Measurements from ENCODE around the gene HPN.

The HPN gene

GRCh38 chr19:35031072-35031881 lies 10.2 kb upstream of the HPN start (continued):
- TF ChIP-seq ZBTB11 (tag by site-specific recombination; conservative IDR thresholded peaks at IDR 0.05; ENCODE audit: low read depth) (peak; percentile 95), KLF8 (tag by site-specific recombination; IDR thresholded peaks at IDR 0.05) (peak; percentile 91), ZXDB (tag by site-specific recombination; IDR thresholded peaks at IDR 0.05) (peak; percentile 81), ZNF404 (tag by site-specific recombination; IDR thresholded peaks at IDR 0.05) (no peak), ZNF280C (tag by site-specific recombination; IDR thresholded peaks at IDR 0.05) (no peak), ZBTB48 (tag by site-specific recombination; IDR thresholded peaks at IDR 0.05) (peak; percentile 95), ZNF311 (tag by site-specific recombination; IDR thresholded peaks at IDR 0.05; ENCODE audit: borderline replicate concordance) (no peak), ZNF391 (tag by site-specific recombination; IDR thresholded peaks at IDR 0.05; ENCODE audit: borderline replicate concordance, low read depth) (peak; percentile 89; the same call in 1 of the 2 replicates), KLF9 (tag by site-specific recombination; IDR thresholded peaks at IDR 0.05; ENCODE audit: low read depth) (peak; percentile 86), ZNF274 (IDR thresholded peaks at IDR 0.05; ENCODE audit: low read length) (no peak), ZNF274 (tag by site-specific recombination; IDR thresholded peaks at IDR 0.05; ENCODE audit: borderline replicate concordance) (no peak), REPIN1 (tag by site-specific recombination; IDR thresholded peaks at IDR 0.05; ENCODE audit: low read depth) (0 out of 2 replicates have a peak, but pooled peaks have one; percentile 15), ZNF548 (tag by site-specific recombination; IDR thresholded peaks at IDR 0.05) (peak; percentile 70; the same call in 1 of the 2 replicates), OSR2 (tag by site-specific recombination; IDR thresholded peaks at IDR 0.05) (peak; percentile 56), ZNF843 (tag by site-specific recombination; IDR thresholded peaks at IDR 0.05) (peak; percentile 73), ZFHX2 (tag by site-specific recombination; conservative IDR thresholded peaks at IDR 0.05) (peak; percentile 96), INSM2 (tag by site-specific recombination; IDR thresholded peaks at IDR 0.05) (peak; percentile 56), KLF10 (tag by site-specific recombination; IDR thresholded peaks at IDR 0.05) (no peak), ZNF292 (tag by site-specific recombination; IDR thresholded peaks at IDR 0.05; ENCODE audit: borderline replicate concordance, low read depth) (no peak), ZNF76 (tag by site-specific recombination; IDR thresholded peaks at IDR 0.05; ENCODE audit: borderline replicate concordance, low read depth) (0 out of 2 replicates have a peak, but pooled peaks have one; percentile 38)
- TF ChIP-seq, protein P1, sequence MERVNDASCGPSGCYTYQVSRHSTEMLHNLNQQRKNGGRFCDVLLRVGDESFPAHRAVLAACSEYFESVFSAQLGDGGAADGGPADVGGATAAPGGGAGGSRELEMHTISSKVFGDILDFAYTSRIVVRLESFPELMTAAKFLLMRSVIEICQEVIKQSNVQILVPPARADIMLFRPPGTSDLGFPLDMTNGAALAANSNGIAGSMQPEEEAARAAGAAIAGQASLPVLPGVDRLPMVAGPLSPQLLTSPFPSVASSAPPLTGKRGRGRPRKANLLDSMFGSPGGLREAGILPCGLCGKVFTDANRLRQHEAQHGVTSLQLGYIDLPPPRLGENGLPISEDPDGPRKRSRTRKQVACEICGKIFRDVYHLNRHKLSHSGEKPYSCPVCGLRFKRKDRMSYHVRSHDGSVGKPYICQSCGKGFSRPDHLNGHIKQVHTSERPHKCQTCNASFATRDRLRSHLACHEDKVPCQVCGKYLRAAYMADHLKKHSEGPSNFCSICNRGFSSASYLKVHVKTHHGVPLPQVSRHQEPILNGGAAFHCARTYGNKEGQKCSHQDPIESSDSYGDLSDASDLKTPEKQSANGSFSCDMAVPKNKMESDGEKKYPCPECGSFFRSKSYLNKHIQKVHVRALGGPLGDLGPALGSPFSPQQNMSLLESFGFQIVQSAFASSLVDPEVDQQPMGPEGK (tag by site-specific recombination; IDR thresholded peaks at IDR 0.05) = peak; percentile 99
- TF ChIP-seq, protein P2, sequence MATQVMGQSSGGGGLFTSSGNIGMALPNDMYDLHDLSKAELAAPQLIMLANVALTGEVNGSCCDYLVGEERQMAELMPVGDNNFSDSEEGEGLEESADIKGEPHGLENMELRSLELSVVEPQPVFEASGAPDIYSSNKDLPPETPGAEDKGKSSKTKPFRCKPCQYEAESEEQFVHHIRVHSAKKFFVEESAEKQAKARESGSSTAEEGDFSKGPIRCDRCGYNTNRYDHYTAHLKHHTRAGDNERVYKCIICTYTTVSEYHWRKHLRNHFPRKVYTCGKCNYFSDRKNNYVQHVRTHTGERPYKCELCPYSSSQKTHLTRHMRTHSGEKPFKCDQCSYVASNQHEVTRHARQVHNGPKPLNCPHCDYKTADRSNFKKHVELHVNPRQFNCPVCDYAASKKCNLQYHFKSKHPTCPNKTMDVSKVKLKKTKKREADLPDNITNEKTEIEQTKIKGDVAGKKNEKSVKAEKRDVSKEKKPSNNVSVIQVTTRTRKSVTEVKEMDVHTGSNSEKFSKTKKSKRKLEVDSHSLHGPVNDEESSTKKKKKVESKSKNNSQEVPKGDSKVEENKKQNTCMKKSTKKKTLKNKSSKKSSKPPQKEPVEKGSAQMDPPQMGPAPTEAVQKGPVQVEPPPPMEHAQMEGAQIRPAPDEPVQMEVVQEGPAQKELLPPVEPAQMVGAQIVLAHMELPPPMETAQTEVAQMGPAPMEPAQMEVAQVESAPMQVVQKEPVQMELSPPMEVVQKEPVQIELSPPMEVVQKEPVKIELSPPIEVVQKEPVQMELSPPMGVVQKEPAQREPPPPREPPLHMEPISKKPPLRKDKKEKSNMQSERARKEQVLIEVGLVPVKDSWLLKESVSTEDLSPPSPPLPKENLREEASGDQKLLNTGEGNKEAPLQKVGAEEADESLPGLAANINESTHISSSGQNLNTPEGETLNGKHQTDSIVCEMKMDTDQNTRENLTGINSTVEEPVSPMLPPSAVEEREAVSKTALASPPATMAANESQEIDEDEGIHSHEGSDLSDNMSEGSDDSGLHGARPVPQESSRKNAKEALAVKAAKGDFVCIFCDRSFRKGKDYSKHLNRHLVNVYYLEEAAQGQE (tag by site-specific recombination; IDR thresholded peaks at IDR 0.05) = peak; percentile 50; the same call in 1 of the 2 replicates
- TF ChIP-seq, protein P3, sequence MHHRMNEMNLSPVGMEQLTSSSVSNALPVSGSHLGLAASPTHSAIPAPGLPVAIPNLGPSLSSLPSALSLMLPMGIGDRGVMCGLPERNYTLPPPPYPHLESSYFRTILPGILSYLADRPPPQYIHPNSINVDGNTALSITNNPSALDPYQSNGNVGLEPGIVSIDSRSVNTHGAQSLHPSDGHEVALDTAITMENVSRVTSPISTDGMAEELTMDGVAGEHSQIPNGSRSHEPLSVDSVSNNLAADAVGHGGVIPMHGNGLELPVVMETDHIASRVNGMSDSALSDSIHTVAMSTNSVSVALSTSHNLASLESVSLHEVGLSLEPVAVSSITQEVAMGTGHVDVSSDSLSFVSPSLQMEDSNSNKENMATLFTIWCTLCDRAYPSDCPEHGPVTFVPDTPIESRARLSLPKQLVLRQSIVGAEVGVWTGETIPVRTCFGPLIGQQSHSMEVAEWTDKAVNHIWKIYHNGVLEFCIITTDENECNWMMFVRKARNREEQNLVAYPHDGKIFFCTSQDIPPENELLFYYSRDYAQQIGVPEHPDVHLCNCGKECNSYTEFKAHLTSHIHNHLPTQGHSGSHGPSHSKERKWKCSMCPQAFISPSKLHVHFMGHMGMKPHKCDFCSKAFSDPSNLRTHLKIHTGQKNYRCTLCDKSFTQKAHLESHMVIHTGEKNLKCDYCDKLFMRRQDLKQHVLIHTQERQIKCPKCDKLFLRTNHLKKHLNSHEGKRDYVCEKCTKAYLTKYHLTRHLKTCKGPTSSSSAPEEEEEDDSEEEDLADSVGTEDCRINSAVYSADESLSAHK (tag by site-specific recombination; IDR thresholded peaks at IDR 0.05) = no peak
